ENCODE results near the gene TRAF3.

The TRAF3 gene

GRCh38 chr14:102806447-102806846 is 29.2 kb downstream of the TRAF3 start:
- WGBS, 2 experiments = 92 to 93% methylated on average over 4 of the region's 4 CpGs
- H3K4me3 ChIP-seq (ENCODE audit: insufficient read depth, low read depth, low read length) = no peak overlapping the region

GRCh38 chr14:102807013-102807406 is 29.8 kb downstream of the TRAF3 start:
- H3K4me3 ChIP-seq (ENCODE audit: insufficient read depth, low read depth, low read length) = no peak overlapping the region
- H3K27me3 ChIP-seq (ENCODE audit: control insufficient read depth, insufficient read depth, low read length, poor library complexity, severe bottlenecking) = no peaks in the 10 kb centered on the region
- WGBS, 2 experiments = 91 to 93% methylated on average over 4 of the region's 4 CpGs
- H3K36me3 ChIP-seq (ENCODE audit: control insufficient read depth, insufficient read depth, low read length) = no peaks in the 10 kb centered on the region
- H3K4me1 ChIP-seq (ENCODE audit: control insufficient read depth, insufficient read depth, low read length) = no peaks in the 10 kb centered on the region
- H3K27ac ChIP-seq (ENCODE audit: insufficient read depth, low read depth, low read length, poor library complexity, severe bottlenecking) = no peak overlapping the region
- no peaks in the 10 kb centered on the region for H3K9me3 ChIP-seq (ENCODE audit: control insufficient read depth, low read length)

More at GRCh38 chr14:102806447-102806846, 29.2 kb downstream of the TRAF3 start:
- Histone ChIP-seq H3K4me1 (ENCODE audit: control insufficient read depth, insufficient read depth, low read length) (no peaks in the 10 kb centered on the region), H3K27me3 (ENCODE audit: control insufficient read depth, insufficient read depth, low read length, poor library complexity, severe bottlenecking) (no peaks in the 10 kb centered on the region), H3K9me3 (ENCODE audit: control insufficient read depth, low read length) (no peaks in the 10 kb centered on the region), H3K36me3 (ENCODE audit: control insufficient read depth, insufficient read depth, low read length) (no peaks in the 10 kb centered on the region), H3K27ac (ENCODE audit: insufficient read depth, low read depth, low read length, poor library complexity, severe bottlenecking) (no peak overlapping the region)

DNA sequence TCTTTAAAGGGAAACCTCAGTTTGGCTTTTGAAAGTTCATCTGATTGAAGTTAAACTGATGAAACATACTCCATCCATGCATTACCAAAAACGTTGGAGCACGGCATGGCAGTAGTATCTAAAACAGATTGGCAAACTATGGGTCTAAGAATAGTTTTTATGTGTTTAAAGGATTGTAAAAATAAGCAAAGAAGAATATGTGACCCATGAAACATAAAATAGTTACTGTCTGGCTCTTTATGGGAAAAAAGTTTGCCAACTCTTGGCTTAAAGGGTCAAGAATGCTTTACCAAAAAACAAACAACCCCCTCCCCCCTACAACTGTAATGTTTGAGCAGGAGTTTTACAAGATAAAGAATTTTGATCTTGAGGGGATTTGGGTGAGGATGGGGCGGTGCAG is 32.6 kb downstream of the TRAF3 start:
- H3K9me3 ChIP-seq (ENCODE audit: control insufficient read depth, low read length) = no peaks in the 10 kb centered on the region
- H3K27me3 ChIP-seq (ENCODE audit: control insufficient read depth, insufficient read depth, low read length, poor library complexity, severe bottlenecking) = no peaks in the 10 kb centered on the region
- no peak overlapping the region for H3K4me3 ChIP-seq (ENCODE audit: insufficient read depth, low read depth, low read length)
- WGBS, 2 experiments = 89 to 93% methylated on average over 3 of the region's 3 CpGs
- no peaks in the 10 kb centered on the region for H3K4me1 ChIP-seq (ENCODE audit: control insufficient read depth, insufficient read depth, low read length)
- H3K36me3 ChIP-seq (ENCODE audit: control insufficient read depth, insufficient read depth, low read length) = no peaks in the 10 kb centered on the region
- no peak overlapping the region for H3K27ac ChIP-seq (ENCODE audit: insufficient read depth, low read depth, low read length, poor library complexity, severe bottlenecking)

DNA sequence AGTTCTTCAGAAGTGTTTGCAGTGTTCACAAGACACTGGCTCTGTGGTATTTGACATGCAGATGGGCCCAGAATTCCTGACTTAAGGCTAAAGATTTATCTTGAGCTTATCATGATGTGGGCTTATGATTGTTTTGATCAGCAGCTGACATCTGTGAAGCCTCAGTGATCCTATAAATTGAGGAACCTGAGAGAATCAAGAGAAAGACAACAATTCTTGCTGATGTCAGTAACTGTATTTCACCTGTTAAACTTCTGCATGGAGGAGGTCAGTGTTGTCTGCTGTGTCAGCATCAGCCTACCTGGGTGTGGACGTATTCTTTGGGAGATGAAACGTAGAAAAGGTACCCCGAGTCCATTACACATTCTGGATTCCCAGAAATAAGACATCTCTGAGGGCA is 33.3 kb downstream of the TRAF3 start:
- no peak overlapping the region for H3K4me3 ChIP-seq (ENCODE audit: insufficient read depth, low read depth, low read length)
- no peaks in the 10 kb centered on the region for H3K36me3 ChIP-seq (ENCODE audit: control insufficient read depth, insufficient read depth, low read length)
- no peaks in the 10 kb centered on the region for H3K9me3 ChIP-seq (ENCODE audit: control insufficient read depth, low read length)
- no peak overlapping the region for H3K27ac ChIP-seq (ENCODE audit: insufficient read depth, low read depth, low read length, poor library complexity, severe bottlenecking)
- 94 to 98% methylated on average over 3 of the region's 3 CpGs for WGBS, 2 experiments
- H3K4me1 ChIP-seq (ENCODE audit: control insufficient read depth, insufficient read depth, low read length) = no peaks in the 10 kb centered on the region
- no peaks in the 10 kb centered on the region for H3K27me3 ChIP-seq (ENCODE audit: control insufficient read depth, insufficient read depth, low read length, poor library complexity, severe bottlenecking)

GRCh38 chr14:102811254-102811963 is 34.2 kb downstream of the TRAF3 start:
- H3K4me3 ChIP-seq (ENCODE audit: insufficient read depth, low read depth, low read length) = no peak overlapping the region
- no peak overlapping the region for H3K27ac ChIP-seq (ENCODE audit: insufficient read depth, low read depth, low read length, poor library complexity, severe bottlenecking)
- no peaks in the 10 kb centered on the region for H3K27me3 ChIP-seq (ENCODE audit: control insufficient read depth, insufficient read depth, low read length, poor library complexity, severe bottlenecking)
- no peaks in the 10 kb centered on the region for H3K9me3 ChIP-seq (ENCODE audit: control insufficient read depth, low read length)
- 87 to 88% methylated on average over 11 to 12 of the region's 12 CpGs for WGBS, 2 experiments
- H3K36me3 ChIP-seq (ENCODE audit: control insufficient read depth, insufficient read depth, low read length) = no peaks in the 10 kb centered on the region
- no peaks in the 10 kb centered on the region for H3K4me1 ChIP-seq (ENCODE audit: control insufficient read depth, insufficient read depth, low read length)

GRCh38 chr14:102811971-102812370 is 34.7 kb downstream of the TRAF3 start:
- Histone ChIP-seq H3K27me3 (ENCODE audit: control insufficient read depth, insufficient read depth, low read length, poor library complexity, severe bottlenecking) (no peaks in the 10 kb centered on the region), H3K9me3 (ENCODE audit: control insufficient read depth, low read length) (no peaks in the 10 kb centered on the region), H3K4me1 (ENCODE audit: control insufficient read depth, insufficient read depth, low read length) (no peaks in the 10 kb centered on the region), H3K4me3 (ENCODE audit: insufficient read depth, low read depth, low read length) (no peak overlapping the region), H3K36me3 (ENCODE audit: control insufficient read depth, insufficient read depth, low read length) (no peaks in the 10 kb centered on the region), H3K27ac (ENCODE audit: insufficient read depth, low read depth, low read length, poor library complexity, severe bottlenecking) (no peak overlapping the region)
- 94 to 97% methylated on average over 1 to 2 of the region's 2 CpGs for WGBS, 2 experiments

DNA sequence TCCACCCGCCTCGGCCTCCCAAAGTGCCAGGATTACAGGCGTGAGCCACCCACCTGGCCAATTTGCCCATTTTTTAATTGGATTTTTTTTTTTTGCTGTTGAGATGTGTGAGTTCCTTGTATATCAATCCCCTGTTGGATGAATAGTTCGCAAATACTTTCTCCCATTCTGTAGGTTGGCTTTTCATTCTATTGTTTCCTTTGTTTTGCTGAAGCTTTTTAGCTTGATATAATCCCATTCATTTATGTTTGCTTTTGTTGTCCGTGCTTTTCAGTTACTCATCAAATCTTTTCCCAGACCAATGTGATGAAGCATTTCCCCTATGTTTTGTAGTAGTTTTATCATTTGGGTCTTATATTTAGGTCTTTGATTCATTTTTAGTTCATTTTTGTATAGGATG is 36.4 kb downstream of the TRAF3 start:
- H3K9me3 ChIP-seq (ENCODE audit: control insufficient read depth, low read length) = no peaks in the 10 kb centered on the region
- no peak overlapping the region for H3K4me3 ChIP-seq (ENCODE audit: insufficient read depth, low read depth, low read length)
- H3K4me1 ChIP-seq (ENCODE audit: control insufficient read depth, insufficient read depth, low read length) = no peaks in the 10 kb centered on the region
- H3K27ac ChIP-seq (ENCODE audit: insufficient read depth, low read depth, low read length, poor library complexity, severe bottlenecking) = no peak overlapping the region
- no peaks in the 10 kb centered on the region for H3K36me3 ChIP-seq (ENCODE audit: control insufficient read depth, insufficient read depth, low read length)
- no peaks in the 10 kb centered on the region for H3K27me3 ChIP-seq (ENCODE audit: control insufficient read depth, insufficient read depth, low read length, poor library complexity, severe bottlenecking)
- WGBS, 2 experiments = 85 to 92% methylated on average over 4 to 5 of the region's 5 CpGs

- no peaks in the 10 kb centered on the region for H3K4me1 ChIP-seq (ENCODE audit: control insufficient read depth, insufficient read depth, low read length)
- no peak overlapping the region for H3K4me3 ChIP-seq (ENCODE audit: insufficient read depth, low read depth, low read length)
- no peaks in the 10 kb centered on the region for H3K27me3 ChIP-seq (ENCODE audit: control insufficient read depth, insufficient read depth, low read length, poor library complexity, severe bottlenecking)
- no peak overlapping the region for H3K27ac ChIP-seq (ENCODE audit: insufficient read depth, low read depth, low read length, poor library complexity, severe bottlenecking)
- no peaks in the 10 kb centered on the region for H3K9me3 ChIP-seq (ENCODE audit: control insufficient read depth, low read length)
- WGBS, 2 experiments = 91 to 96% methylated on average over 2 of the region's 2 CpGs
- no peaks in the 10 kb centered on the region for H3K36me3 ChIP-seq (ENCODE audit: control insufficient read depth, insufficient read depth, low read length)
Measured at GRCh38 chr14:102817318-102817717, 40.1 kb downstream of the TRAF3 start.

DNA sequence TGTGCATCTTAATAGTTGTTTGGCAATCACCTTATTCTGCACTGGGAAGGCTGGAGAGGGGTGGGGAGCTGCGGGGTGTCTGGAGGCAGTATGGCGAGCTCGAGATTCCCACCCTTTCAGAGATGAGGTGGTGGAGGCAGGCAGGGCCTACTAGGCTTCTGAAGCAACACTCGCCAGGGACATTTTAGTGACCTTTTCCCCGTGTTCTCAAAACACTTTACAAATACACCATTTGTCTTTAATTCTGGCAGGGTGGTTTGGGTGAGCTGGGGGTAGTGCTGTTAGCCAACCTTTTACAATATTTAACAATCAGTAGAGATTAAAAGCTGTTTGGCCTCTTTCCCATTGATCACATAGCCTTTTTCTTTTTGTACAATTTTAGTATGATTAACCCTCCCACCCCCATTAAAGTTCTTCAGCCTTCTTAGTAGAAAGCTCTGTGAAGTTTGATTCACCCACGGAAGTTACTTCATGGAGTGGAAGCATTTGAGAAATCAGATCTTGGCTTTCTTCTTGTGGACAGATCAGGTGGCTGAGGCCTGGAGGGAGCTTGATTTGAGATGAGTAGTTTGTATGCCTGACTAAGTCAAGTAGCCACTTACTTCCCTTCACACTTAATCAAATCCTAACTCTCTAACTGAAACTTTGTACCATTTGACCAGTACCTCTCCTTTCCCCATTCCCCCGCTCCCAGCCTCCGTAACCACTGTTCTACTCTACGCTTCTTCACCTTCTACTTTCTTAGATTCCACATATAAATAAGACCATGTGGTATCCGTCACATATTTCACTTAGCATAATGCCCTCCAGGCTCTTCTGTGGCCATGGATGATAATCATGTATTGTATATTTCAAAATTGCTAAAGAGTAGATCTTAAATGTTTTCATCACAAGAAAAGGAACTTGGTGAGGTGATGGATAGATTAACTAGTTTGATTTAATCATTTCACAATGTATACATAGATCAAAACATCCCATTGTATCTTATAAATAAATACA is 41.0 kb downstream of the TRAF3 start:
- H3K9me3 ChIP-seq (ENCODE audit: control insufficient read depth, low read length) = no peaks in the 10 kb centered on the region
- H3K27me3 ChIP-seq (ENCODE audit: control insufficient read depth, insufficient read depth, low read length, poor library complexity, severe bottlenecking) = no peaks in the 10 kb centered on the region
- no peaks in the 10 kb centered on the region for H3K36me3 ChIP-seq (ENCODE audit: control insufficient read depth, insufficient read depth, low read length)
- 93 to 96% methylated on average over 8 to 10 of the region's 10 CpGs for WGBS, 2 experiments
- no peak overlapping the region for H3K27ac ChIP-seq (ENCODE audit: insufficient read depth, low read depth, low read length, poor library complexity, severe bottlenecking)
- H3K4me1 ChIP-seq (ENCODE audit: control insufficient read depth, insufficient read depth, low read length) = no peaks in the 10 kb centered on the region
- no peak overlapping the region for H3K4me3 ChIP-seq (ENCODE audit: insufficient read depth, low read depth, low read length)

GRCh38 chr14:102819176-102819628 is 42.0 kb downstream of the TRAF3 start:
- Histone ChIP-seq H3K36me3 (ENCODE audit: control insufficient read depth, insufficient read depth, low read length) (no peaks in the 10 kb centered on the region), H3K4me3 (ENCODE audit: insufficient read depth, low read depth, low read length) (no peak overlapping the region), H3K27ac (ENCODE audit: insufficient read depth, low read depth, low read length, poor library complexity, severe bottlenecking) (no peak overlapping the region), H3K27me3 (ENCODE audit: control insufficient read depth, insufficient read depth, low read length, poor library complexity, severe bottlenecking) (no peaks in the 10 kb centered on the region), H3K4me1 (ENCODE audit: control insufficient read depth, insufficient read depth, low read length) (no peaks in the 10 kb centered on the region), H3K9me3 (ENCODE audit: control insufficient read depth, low read length) (no peaks in the 10 kb centered on the region)
- WGBS, 2 experiments = 83 to 85% methylated on average over 9 of the region's 9 CpGs
